ENCODE results near the gene DCLK1.
A peak's percentile ranks its signal among the peaks of the same experiment; 100 is the strongest.

The DCLK1 gene

GRCh38 chr13:35817642-35818607 is 313.3 kb downstream of the DCLK1 start:
- no peak for DNase-seq

- no peak for DNase-seq
These were observed 316.6 kb downstream of the DCLK1 start for GRCh38 chr13:35814605-35815011.

- DNase-seq = no peak
These were observed 318.4 kb downstream of the DCLK1 start for GRCh38 chr13:35812736-35813135.

GRCh38 chr13:35810321-35810720 is 320.9 kb downstream of the DCLK1 start:
- DNase-seq = no peak

GRCh38 chr13:35808846-35809245 is 322.3 kb downstream of the DCLK1 start:
- DNase-seq = no peak

- DNase-seq = no peak
These were observed 326.3 kb downstream of the DCLK1 start for GRCh38 chr13:35804901-35805300.

- DNase-seq = no peak
These were observed 333.2 kb downstream of the DCLK1 start for GRCh38 chr13:35797991-35798390.

- no peak for DNase-seq
These were observed 333.9 kb downstream of the DCLK1 start for GRCh38 chr13:35797244-35797643.

- no peak for DNase-seq
These were observed 334.6 kb downstream of the DCLK1 start for GRCh38 chr13:35796623-35797022.

- DNase-seq = no peak
These were observed 336.3 kb downstream of the DCLK1 start for GRCh38 chr13:35794734-35795389.

GRCh38 chr13:35793823-35794222 is 337.4 kb downstream of the DCLK1 start:
- DNase-seq = no peak

GRCh38 chr13:35792911-35793310 is 338.3 kb downstream of the DCLK1 start:
- no peak for DNase-seq

- no peak for DNase-seq
These were observed 339.2 kb downstream of the DCLK1 start for GRCh38 chr13:35792021-35792420.

- DNase-seq = no peak
These were observed 339.9 kb downstream of the DCLK1 start for GRCh38 chr13:35791184-35791851.

- peak in 1 of 5 experiments; percentile 7 for DNase-seq
These were observed 341.6 kb downstream of the DCLK1 start for GRCh38 chr13:35789335-35790165.

GRCh38 chr13:35787937-35788336 is 343.2 kb downstream of the DCLK1 start:
- no peak for DNase-seq

GRCh38 chr13:35785576-35786303 is 345.4 kb downstream of the DCLK1 start:
- no peak for DNase-seq

- DNase-seq = no peak
These were observed 346.8 kb downstream of the DCLK1 start for GRCh38 chr13:35784286-35784951.

- no peak for DNase-seq
These were observed 348.4 kb downstream of the DCLK1 start for GRCh38 chr13:35782793-35783192.

- DNase-seq = no peak
These were observed 349.9 kb downstream of the DCLK1 start for GRCh38 chr13:35781036-35782000.

Measured in T-helper 2 cell (primary cell).